CMK (cell line): ENCODE measurements around the gene FAM222A.
A peak's percentile ranks its signal among the peaks of the same experiment; 100 is the strongest.
"Not testable (repeated sequence)": the region's sequence is repeated elsewhere in the genome, so short reads cannot be mapped to it uniquely, and the experiment has no call there.

Experiments
- DNase-seq: peaks from one replicate; pipeline ENCODE4 v3.0.0-alpha.2; 2010; ENCODE audit warnings: low read depth

The FAM222A gene

GRCh38 chr12:109693653-109694600 lies 19.7 kb upstream of the FAM222A start:
- no peak for DNase-seq

DNA sequence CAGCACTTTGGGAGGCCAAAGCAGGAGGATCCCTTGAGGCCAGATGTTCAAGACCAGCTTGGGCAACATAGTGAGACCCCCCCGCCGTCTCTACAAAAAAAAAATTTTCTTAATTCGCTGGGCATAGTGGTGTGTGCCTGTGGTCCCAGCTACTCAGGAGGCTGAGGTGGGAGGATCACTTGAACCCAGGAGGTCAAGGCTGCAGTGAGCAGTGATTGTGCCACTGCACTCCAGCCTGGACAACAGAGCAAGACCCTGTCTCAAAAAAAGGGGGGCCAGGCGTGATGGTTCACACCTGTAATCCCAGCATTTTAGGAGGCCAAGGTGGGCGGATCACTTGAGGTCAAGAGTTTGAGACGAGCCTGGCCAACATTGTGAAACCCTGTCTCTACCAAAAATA lies 19.0 kb upstream of the FAM222A start:
- DNase-seq, result not testable (repeated sequence)

DNA sequence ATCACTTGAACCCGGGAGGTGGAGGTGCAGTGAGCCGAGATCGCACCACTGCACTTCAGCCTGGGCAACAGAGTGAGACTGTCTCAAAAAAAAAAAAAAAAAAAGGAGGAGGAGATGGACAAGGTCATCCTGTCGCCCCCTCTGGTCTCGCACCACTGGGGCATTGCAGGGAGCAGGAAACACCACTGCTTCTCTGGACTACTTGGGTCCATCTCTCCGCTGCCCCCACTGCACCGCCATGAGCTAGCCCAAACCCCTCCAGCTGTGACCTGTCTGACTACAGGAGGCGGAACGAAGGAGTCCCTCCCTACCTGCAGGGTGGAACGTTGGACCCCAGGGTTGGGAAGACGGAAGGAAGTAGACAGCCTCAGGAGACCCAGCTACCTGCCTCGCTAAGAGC lies 18.2 kb upstream of the FAM222A start:
- DNase-seq, result no peak

DNA sequence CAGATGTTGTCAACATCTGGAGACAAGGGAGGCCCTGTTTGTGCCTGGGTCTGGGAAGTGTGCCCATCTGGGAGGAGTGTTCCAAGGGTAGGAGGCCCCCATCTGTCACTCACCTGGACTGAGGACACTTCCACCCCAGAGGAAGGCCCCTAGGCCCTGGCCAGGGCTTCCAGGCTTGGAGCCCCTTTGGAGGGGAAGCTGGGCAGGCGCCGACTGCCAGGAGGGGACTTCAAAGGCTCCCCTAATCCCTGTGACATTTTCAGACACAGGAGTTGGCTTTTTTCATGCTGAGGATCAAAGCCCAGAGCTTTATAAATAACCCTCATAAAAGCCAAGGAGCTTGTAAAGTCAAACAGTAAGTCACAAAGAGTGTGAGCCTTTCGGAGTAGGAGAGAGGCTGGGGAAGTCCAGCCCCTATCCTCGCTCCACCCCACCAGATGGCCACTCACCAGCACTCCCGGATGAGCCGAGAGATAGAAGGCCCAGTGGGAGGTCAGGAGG lies 17.6 kb upstream of the FAM222A start:
- DNase-seq, result no peak

DNA sequence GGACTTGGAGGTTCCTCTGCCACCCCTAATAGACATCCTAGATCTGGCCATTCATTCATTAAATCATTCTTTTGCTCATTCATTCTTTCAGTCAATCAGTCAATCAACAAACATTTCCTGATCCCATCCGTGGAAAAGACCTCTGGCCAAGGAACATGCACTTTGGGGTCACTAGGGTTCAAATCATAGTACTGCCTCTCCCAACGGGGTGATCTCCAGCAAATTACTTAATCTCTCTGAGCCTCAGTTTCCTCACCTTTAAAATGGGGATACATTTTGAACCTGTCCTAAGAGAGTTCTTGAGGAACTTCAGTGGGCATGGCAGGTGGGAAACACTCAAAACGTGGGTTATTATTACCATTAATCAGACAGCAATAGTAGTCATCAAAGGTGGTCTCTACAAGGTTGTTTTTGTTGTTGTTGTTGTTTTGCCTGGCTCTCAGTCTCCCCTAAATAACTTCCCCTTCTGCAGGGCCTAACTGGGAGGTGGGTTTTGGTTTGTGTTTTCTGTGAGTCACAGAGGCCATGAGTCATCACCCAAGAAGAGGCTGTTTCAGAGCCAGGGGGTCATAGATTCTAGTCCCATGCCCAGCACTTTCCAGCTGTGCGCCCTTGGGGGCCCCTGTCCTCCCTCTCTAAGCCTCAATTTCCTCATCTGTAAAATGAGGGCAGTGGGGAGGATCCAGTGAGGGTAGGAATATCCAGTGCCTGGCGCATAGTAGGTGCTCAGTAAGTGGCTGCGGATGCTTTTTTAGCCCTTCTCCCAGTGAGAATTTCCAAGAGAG lies 16.9 kb upstream of the FAM222A start:
- DNase-seq, result no peak

- DNase-seq, result no peak
Observed at GRCh38 chr12:109697270-109697553, 16.4 kb upstream of the FAM222A start.

DNA sequence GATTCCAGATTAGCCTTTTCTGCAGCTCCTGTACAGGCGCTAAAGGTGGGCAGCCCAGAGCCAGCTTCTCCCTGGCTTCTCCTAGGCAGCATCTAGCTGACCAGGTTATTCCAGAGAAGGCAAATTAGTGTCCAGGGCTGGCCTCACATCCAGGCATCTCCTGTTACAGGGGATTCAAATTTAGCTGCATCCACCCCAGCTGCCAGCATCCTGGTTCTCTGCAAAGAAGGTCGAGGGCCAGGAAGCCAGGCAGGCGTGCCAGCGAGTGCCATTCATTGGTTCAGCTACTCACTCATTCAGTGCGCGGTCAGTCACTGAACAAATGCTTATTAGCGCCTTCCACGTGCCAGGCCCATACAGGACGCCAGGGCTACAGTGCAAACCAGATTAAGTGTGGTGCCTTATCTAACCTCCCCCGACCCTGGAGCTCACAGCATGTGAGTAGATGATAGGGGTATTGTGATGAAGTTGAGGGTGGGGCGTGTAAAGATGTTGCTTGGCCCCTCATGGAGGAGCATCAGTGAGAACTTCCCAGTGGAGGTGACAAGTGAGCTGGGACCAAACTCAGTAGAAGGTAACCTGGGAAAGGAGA lies 15.7 kb upstream of the FAM222A start:
- DNase-seq, result peak; percentile 71

GRCh38 chr12:109698820-109699219 lies 14.8 kb upstream of the FAM222A start:
- DNase-seq, result no peak

DNA sequence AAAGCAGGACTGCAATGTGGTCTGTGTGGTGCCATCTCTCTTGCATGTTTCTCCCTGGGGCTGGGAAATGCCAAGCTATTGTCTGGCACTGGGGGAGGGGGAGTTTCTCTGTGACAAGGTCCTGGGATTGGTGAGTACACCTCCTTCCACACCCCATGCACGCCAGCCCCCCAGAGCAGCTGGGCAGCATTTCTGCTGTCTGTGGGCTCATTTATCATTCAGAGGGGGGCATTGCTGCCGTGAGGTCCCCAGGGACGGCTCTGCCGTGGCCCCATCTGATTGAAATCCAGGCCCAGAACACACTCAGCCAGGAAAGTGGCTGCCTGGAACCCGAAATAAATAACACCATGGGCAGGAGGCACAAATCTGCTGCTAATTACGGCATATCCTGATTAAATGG lies 12.6 kb upstream of the FAM222A start:
- DNase-seq, result no peak

- DNase-seq, result no peak
Observed at GRCh38 chr12:109702111-109702841, 11.3 kb upstream of the FAM222A start.

DNA sequence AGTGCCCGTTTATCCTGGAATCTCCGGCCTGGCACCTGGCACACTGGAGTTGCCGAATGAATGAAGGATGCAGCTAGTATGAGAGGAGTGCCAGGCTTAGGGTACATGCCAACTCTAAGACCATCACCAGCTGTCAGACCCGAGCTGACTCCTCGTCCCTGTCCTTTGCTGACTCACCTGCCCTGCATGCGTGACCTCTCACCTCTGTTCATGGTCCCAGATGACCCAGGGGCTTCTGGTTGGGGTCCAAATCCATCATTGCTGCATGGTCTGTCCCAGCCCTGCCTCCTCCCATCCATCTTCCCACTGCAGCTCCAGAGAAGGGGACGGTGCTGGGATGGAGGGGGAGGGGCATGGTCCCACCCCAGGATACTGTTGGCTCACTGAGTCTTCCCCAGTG lies 9.9 kb upstream of the FAM222A start:
- DNase-seq, result no peak

GRCh38 chr12:109704371-109705098 lies 9.1 kb upstream of the FAM222A start:
- no peak for DNase-seq

- no peak for DNase-seq
Observed at GRCh38 chr12:109705291-109705690, 8.3 kb upstream of the FAM222A start.

- no peak for DNase-seq
Observed at GRCh38 chr12:109706398-109706746, 7.3 kb upstream of the FAM222A start.

- DNase-seq, result no peak
Observed at GRCh38 chr12:109706747-109707469, 6.7 kb upstream of the FAM222A start.

DNA sequence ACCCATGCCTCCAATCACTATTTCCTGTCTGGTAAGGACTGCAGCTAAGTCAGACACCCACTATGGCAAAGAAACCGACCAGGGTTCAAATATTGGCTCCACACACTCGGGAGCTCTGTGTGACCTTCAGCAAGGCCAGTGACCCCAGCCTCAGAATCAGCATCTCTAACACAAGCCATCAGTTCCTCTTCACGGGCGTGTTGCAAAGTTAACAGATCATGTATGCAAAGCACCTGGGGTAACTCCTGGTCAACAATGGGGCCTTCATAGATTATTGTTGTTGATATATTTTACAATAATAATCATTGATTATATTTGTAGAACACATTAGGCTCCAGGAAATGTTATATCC lies 6.2 kb upstream of the FAM222A start:
- DNase-seq, result no peak

- DNase-seq, result no peak
Observed at GRCh38 chr12:109708939-109709338, 4.7 kb upstream of the FAM222A start.

- no peak for DNase-seq
Observed at GRCh38 chr12:109709401-109709991, 4.1 kb upstream of the FAM222A start.

DNA sequence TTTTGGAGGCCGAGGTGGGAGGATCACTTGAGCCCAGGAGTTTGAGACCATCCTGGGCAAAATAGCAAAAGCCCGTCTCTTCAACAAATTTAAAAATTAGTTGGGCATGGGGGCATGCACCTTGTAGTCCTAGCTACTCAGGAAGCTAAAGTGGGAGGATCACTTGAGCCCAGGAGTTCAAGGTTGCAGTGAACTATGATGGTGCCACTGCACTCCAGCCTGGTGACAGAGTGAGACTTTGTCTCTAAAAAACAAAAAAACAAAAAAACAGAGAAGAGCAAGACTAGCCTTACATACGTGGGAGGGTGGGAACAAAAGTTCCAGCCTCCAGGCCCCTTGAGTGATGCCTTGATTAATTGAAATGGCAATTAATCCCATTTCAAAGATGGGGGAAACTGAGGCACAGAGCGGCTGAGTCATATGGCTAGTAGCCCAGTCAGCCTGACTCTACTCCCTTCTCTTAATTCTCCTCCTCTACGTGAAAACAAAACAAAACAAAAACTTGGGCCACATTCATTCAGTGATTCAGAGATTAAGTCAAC lies 3.3 kb upstream of the FAM222A start:
- no peak for DNase-seq
